ENCODE measurements around the gene NDST3.

DNA sequence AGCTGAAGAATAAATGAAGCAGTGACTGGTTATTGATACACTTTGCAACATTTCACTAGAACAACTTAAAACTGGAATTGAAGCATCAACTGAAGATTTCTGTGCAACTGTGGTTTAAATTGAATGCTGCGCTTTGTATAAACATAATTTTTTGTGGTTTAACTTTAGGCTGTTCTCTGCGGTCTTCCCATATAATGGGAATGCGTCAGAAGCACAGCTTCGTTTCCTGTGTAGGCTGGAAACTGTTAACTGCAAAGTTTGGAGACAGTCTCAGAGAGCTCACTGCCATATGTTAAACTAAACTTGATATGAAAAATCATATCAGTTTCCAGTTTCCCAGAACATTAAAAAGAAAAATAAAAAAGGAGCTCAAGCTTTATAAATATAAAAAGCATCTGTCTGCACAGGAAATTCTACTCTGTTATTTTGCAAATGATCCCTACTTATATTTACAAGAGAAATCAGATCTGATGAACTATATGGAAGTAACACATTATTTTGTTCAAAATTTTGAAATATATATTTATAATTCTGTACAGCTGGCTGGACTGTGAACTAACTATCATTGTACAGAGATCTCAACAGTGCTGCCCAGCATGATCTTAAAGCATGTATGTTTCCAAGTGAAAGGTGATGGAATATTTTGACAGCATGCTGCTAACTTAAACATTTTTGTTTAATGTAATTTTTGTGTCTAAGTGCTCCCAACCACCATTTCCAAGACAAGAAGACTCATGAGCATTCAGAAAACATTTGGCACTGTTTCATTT lies 139.9 kb downstream of the NDST3 start:
- TF ChIP-seq, protein P1, sequence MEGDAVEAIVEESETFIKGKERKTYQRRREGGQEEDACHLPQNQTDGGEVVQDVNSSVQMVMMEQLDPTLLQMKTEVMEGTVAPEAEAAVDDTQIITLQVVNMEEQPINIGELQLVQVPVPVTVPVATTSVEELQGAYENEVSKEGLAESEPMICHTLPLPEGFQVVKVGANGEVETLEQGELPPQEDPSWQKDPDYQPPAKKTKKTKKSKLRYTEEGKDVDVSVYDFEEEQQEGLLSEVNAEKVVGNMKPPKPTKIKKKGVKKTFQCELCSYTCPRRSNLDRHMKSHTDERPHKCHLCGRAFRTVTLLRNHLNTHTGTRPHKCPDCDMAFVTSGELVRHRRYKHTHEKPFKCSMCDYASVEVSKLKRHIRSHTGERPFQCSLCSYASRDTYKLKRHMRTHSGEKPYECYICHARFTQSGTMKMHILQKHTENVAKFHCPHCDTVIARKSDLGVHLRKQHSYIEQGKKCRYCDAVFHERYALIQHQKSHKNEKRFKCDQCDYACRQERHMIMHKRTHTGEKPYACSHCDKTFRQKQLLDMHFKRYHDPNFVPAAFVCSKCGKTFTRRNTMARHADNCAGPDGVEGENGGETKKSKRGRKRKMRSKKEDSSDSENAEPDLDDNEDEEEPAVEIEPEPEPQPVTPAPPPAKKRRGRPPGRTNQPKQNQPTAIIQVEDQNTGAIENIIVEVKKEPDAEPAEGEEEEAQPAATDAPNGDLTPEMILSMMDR (IDR thresholded peaks at IDR 0.05) = no peak
- no peak for TF ChIP-seq POLR2A (IDR thresholded peaks at IDR 0.05)
- TF ChIP-seq EP300 (IDR thresholded peaks at IDR 0.05) = no peak

All from gastroesophageal sphincter (tissue), 3 donors.